ENCODE results near the gene BROX.

DNA sequence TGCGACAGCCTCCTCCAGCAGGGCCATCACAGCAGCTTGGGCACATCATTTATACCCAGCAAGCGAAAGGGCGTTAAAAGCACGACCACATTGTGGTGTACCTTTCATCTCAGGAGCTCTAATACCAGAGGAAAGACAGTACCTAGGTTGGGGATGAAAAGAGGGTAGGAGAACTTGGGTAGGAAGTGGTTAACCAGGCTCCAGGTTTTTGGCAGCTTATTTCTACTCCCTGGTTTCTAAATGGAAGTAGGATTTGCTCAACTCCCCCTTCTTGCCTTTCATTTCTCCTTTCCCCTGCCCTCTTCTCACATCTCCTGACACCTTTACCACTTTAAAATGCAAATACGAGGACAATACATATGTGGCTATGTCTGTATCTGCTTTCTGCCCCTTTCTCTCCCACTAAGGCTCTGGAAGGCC, 54.8 kb downstream of the BROX start:
- TF ChIP-seq POLR2AphosphoS5 (IDR thresholded peaks at IDR 0.05) = no peak
- TF ChIP-seq CTCF (IDR thresholded peaks at IDR 0.05) = no peak
- TF ChIP-seq POLR2A (IDR thresholded peaks at IDR 0.05) = no peak
